GM08714 (cell line): Measurements from ENCODE around the gene SPG7.

Experiments
- H3K4me3 ChIP-seq: fragments of 200-500 bp; sonication (Bioruptor generic); 2 replicates; pipeline ENCODE4 v1.5.1; 2014; ENCODE audit warnings: mild to moderate bottlenecking, low read length, inconsistent platforms
- ZNF274 ChIP-seq: IDR thresholded peaks from 2 replicates; pipeline ENCODE4 v1.6.1; 2012; ENCODE audit warnings: mild to moderate bottlenecking, low read depth, low read length

SPG7 gene

GRCh38 chr16:89517128-89517527 is 8.9 kb downstream of the SPG7 start:
- TF ChIP-seq ZNF274 = no peak
- H3K4me3 ChIP-seq = no peak overlapping the region

GRCh38 chr16:89519881-89520280 is 11.7 kb downstream of the SPG7 start:
- TF ChIP-seq ZNF274 = no peak
- no peak overlapping the region for H3K4me3 ChIP-seq

GRCh38 chr16:89522287-89522686 is 14.1 kb downstream of the SPG7 start:
- no peak overlapping the region for H3K4me3 ChIP-seq
- TF ChIP-seq ZNF274 = no peak

- H3K4me3 ChIP-seq = no peak overlapping the region
- no peak for TF ChIP-seq ZNF274
Observed at GRCh38 chr16:89523680-89524344, 15.6 kb downstream of the SPG7 start.

GRCh38 chr16:89525146-89525913 is 17.1 kb downstream of the SPG7 start:
- TF ChIP-seq ZNF274 = no peak
- peak overlapping the region; percentile 6; the same call in 1 of the 2 replicates for H3K4me3 ChIP-seq

- H3K4me3 ChIP-seq = no peak overlapping the region
- no peak for TF ChIP-seq ZNF274
Observed at GRCh38 chr16:89529097-89529496, 20.9 kb downstream of the SPG7 start.

- TF ChIP-seq ZNF274 = no peak
Observed at GRCh38 chr16:89530401-89531381, 22.5 kb downstream of the SPG7 start.

GRCh38 chr16:89531821-89532526 is 23.8 kb downstream of the SPG7 start:
- no peak for TF ChIP-seq ZNF274
- H3K4me3 ChIP-seq = no peak overlapping the region

More at GRCh38 chr16:89530401-89531381, 22.5 kb downstream of the SPG7 start:
- no peak overlapping the region for H3K4me3 ChIP-seq

- no peak overlapping the region for H3K4me3 ChIP-seq
- TF ChIP-seq ZNF274 = no peak
Observed at GRCh38 chr16:89534252-89534756, 26.1 kb downstream of the SPG7 start.

GRCh38 chr16:89536371-89536770 is 28.2 kb downstream of the SPG7 start:
- TF ChIP-seq ZNF274 = no peak

GRCh38 chr16:89536886-89537548 is 28.8 kb downstream of the SPG7 start:
- TF ChIP-seq ZNF274 = no peak
- H3K4me3 ChIP-seq = no peak overlapping the region

More at GRCh38 chr16:89536371-89536770, 28.2 kb downstream of the SPG7 start:
- no peak overlapping the region for H3K4me3 ChIP-seq

GRCh38 chr16:89537549-89537925 is 29.3 kb downstream of the SPG7 start:
- no peak for TF ChIP-seq ZNF274
- H3K4me3 ChIP-seq = no peak overlapping the region

- TF ChIP-seq ZNF274 = no peak
- H3K4me3 ChIP-seq = no peak overlapping the region
Observed at GRCh38 chr16:89538286-89538685, 30.1 kb downstream of the SPG7 start.
